Body of pancreas (tissue), 4 donors: ENCODE measurements around the gene NDUFB2.

ENCODE experiments used
- POLR2A ChIP-seq, 3 donors: fragments of 450-650 bp; IDR thresholded peaks; one replicate each; pipeline ENCODE4 v1.6.1; 2016; ENCODE audit warnings: antibody characterized with exemption in 3 of 3, mild to moderate bottlenecking in 2 of 3
- TF ChIP-seq, protein P1 (sequence below), 7 experiments: fragments of 450-650 bp in 4 of 7; fragments of 200-600 bp in 3 of 7; sonication (generic) in 3 of 7; IDR thresholded peaks; one replicate each; pipeline ENCODE4 v1.5.1; 2016 to 2019; ENCODE audit warnings: antibody characterized with exemption in 7 of 7

DNA sequence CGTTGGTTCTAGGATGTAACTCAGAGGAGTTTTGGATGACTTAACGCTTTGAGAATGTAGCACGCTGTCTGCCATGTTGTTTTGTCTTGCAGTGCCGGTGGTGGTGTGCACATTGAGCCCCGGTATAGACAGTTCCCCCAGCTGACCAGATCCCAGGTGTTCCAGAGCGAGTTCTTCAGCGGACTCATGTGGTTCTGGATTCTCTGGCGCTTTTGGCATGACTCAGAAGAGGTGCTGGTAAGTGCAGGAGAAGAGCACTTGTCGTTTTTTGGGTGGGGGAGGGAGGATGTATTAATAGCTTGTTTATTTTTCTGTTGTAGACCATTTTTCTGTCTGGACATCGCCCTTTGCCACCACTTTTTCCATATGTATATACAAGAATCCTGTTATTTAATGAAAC, 6.3 kb downstream of the NDUFB2 start:
- TF ChIP-seq POLR2A (IDR thresholded peaks at IDR 0.05), result no peak
- TF ChIP-seq, protein P1, sequence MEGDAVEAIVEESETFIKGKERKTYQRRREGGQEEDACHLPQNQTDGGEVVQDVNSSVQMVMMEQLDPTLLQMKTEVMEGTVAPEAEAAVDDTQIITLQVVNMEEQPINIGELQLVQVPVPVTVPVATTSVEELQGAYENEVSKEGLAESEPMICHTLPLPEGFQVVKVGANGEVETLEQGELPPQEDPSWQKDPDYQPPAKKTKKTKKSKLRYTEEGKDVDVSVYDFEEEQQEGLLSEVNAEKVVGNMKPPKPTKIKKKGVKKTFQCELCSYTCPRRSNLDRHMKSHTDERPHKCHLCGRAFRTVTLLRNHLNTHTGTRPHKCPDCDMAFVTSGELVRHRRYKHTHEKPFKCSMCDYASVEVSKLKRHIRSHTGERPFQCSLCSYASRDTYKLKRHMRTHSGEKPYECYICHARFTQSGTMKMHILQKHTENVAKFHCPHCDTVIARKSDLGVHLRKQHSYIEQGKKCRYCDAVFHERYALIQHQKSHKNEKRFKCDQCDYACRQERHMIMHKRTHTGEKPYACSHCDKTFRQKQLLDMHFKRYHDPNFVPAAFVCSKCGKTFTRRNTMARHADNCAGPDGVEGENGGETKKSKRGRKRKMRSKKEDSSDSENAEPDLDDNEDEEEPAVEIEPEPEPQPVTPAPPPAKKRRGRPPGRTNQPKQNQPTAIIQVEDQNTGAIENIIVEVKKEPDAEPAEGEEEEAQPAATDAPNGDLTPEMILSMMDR (IDR thresholded peaks at IDR 0.05), result no peak
